ENCODE data around the gene TMEM256.
"Not testable (repeated sequence)": the region's sequence is repeated elsewhere in the genome, so short reads cannot be mapped to it uniquely, and the experiment has no call there.

The TMEM256 gene

GRCh38 chr17:7380855-7381683, 22.8 kb downstream of the TMEM256 start, which contains the start of gene TNK1:
TSS of gene TNK1 (plus strand) at chr17:7381089. CDS start at chr17:7382927, 1,838 bp downstream.
- DNase-seq: peak; percentile 18

- DNase-seq: peak; percentile 78
Measured at GRCh38 chr17:7380321-7380720, 23.6 kb downstream of the TMEM256 start.

GRCh38 chr17:7379134-7379533, 24.8 kb downstream of the TMEM256 start:
- DNase-seq: no peak

- DNase-seq: no peak
Measured at GRCh38 chr17:7374353-7374752, 29.5 kb downstream of the TMEM256 start.

- no peak for DNase-seq
Measured at GRCh38 chr17:7370853-7371252, 33.0 kb downstream of the TMEM256 start.

GRCh38 chr17:7369825-7370224, 34.1 kb downstream of the TMEM256 start:
- DNase-seq: no peak

- DNase-seq: not testable (repeated sequence)
Measured at GRCh38 chr17:7368599-7368994, 35.3 kb downstream of the TMEM256 start.

- no peak for DNase-seq
Measured at GRCh38 chr17:7367918-7368598, 35.8 kb downstream of the TMEM256 start.

- DNase-seq: no peak
Measured at GRCh38 chr17:7367083-7367482, 36.8 kb downstream of the TMEM256 start.

- DNase-seq: not testable (repeated sequence)
Measured at GRCh38 chr17:7365963-7366362, 37.9 kb downstream of the TMEM256 start.

- no peak for DNase-seq
Measured at GRCh38 chr17:7363311-7363710, 40.6 kb downstream of the TMEM256 start.

GRCh38 chr17:7361906-7362305, 42.0 kb downstream of the TMEM256 start:
- no peak for DNase-seq

- no peak for DNase-seq
Measured at GRCh38 chr17:7357381-7357780, 46.5 kb downstream of the TMEM256 start.

GRCh38 chr17:7356756-7357155, 47.1 kb downstream of the TMEM256 start:
- DNase-seq: no peak

GRCh38 chr17:7356072-7356549, 47.8 kb downstream of the TMEM256 start:
- DNase-seq: peak; percentile 73

- DNase-seq: no peak
Measured at GRCh38 chr17:7355573-7355972, 48.3 kb downstream of the TMEM256 start.

GRCh38 chr17:7355053-7355452, 48.8 kb downstream of the TMEM256 start, which contains the start of gene TMEM95:
TSS of gene TMEM95 (plus strand) at chr17:7355156. CDS start at chr17:7355205, 49 bp downstream.
- peak; percentile 25 for DNase-seq

GRCh38 chr17:7354262-7354843, 49.5 kb downstream of the TMEM256 start:
- DNase-seq: peak; percentile 53

All from NCI-H69 (cell line).